Endothelial cell of umbilical vein (primary cell): ENCODE results near the gene FMNL3. TPM values are rescaled to one million over a fixed set of nuclear protein-coding genes. Genes with fewer than 3 reads are reported as not detected.

Experiments used
- BruUV-seq: library from RNA; stranded (reverse); fragments of 400-500 nt; replicated peaks from 2 replicates; lab custom pipeline; 2021; lab: Mats Ljungman, UMichigan
- CTCF ChIA-PET: fragments of 300-600, 350-600 bp; sonication (Branson Sonifier 250); formaldehyde crosslinking; loops from one replicate; lab custom pipeline; 2021; ENCODE audit warnings: antibody characterized with exemption, inconsistent platforms; lab: Charles Lee
- POLR2A ChIA-PET: fragments of 300-600, 350-600 bp; sonication (Branson Sonifier 250); formaldehyde crosslinking; loops from one replicate; lab custom pipeline; 2021; ENCODE audit warnings: antibody characterized with exemption, inconsistent platforms; lab: Charles Lee
- DNase-seq: peaks from one replicate; pipeline ENCODE4 v3.0.0-alpha.2; 2011; ENCODE audit warnings: low read depth, low spot score
- FAIRE-seq: peaks from 2 replicates; lab custom pipeline; 2011; peaks lifted over from hg19 to GRCh38; lab: Jason Lieb, UNC
- H2AFZ ChIP-seq: 2 replicates; pipeline ENCODE4 v1.6.0; 2012; ENCODE audit warnings: low read depth, low read length, control low read depth, inconsistent platforms
- H3K27ac ChIP-seq: 2 replicates; pipeline ENCODE4 v1.5.1; 2011; ENCODE audit warnings: low read depth, mild to moderate bottlenecking, control low read depth, low read length, moderate library complexity; ENCODE audit not compliant: insufficient read depth
- H3K27me3 ChIP-seq, 2 experiments: 2 replicates each; pipeline versions ENCODE4 v1.6.0 to v1.6.1; 2011; ENCODE audit warnings: low read length in 2 of 2, mixed read lengths in 1 of 2; ENCODE audit not compliant: control insufficient read depth in 2 of 2, insufficient read depth in 2 of 2
- H3K36me3 ChIP-seq, 2 experiments: 2 replicates in 1 of 2; 3 replicates in 1 of 2; pipeline ENCODE4 v1.5.1; 2011; ENCODE audit warnings: low read length in 2 of 2, mild to moderate bottlenecking in 1 of 2, moderate library complexity in 1 of 2; ENCODE audit not compliant: control insufficient read depth in 2 of 2, insufficient read depth in 2 of 2; ENCODE audit errors: extremely low read depth in 1 of 2
- H3K4me1 ChIP-seq: 3 replicates; pipeline ENCODE4 v1.5.1; 2011; ENCODE audit warnings: mild to moderate bottlenecking, low read length; ENCODE audit not compliant: control insufficient read depth, insufficient read depth; ENCODE audit errors: extremely low read depth
- H3K4me2 ChIP-seq: 2 replicates; pipeline ENCODE4 v1.6.1; 2011; ENCODE audit warnings: low read length, control low read depth, mixed read lengths; ENCODE audit not compliant: insufficient read depth
- H3K4me3 ChIP-seq, 3 experiments: fragments of 200-600 bp in 1 of 3; sonication (generic), shearing (Covaris generic) in 1 of 3; replicated peaks in 1 of 3; 2 replicates each; pipeline ENCODE4 v1.5.1; 2011 to 2016; ENCODE audit warnings: control low read depth in 3 of 3, low read length in 3 of 3, mild to moderate bottlenecking in 2 of 3, inconsistent platforms in 1 of 3, low read depth in 1 of 3, moderate library complexity in 1 of 3; ENCODE audit not compliant: insufficient read depth in 1 of 3
- H3K79me2 ChIP-seq: 2 replicates; pipeline ENCODE4 v1.6.0; 2012; ENCODE audit warnings: low read length, inconsistent platforms; ENCODE audit not compliant: control insufficient read depth, insufficient read depth
- H3K9ac ChIP-seq: replicated peaks from 2 replicates; pipeline ENCODE3; 2011; ENCODE audit warnings: low read length, control low read depth; ENCODE audit not compliant: insufficient read depth; ENCODE audit errors: extremely low read depth
- H3K9me1 ChIP-seq: replicated peaks from 3 replicates; pipeline ENCODE4 v1.6.0; 2011; ENCODE audit warnings: mild to moderate bottlenecking, low read length; ENCODE audit not compliant: control insufficient read depth, insufficient read depth; ENCODE audit errors: extremely low read depth
- H3K9me3 ChIP-seq: replicated peaks from 2 replicates; pipeline ENCODE4 v1.5.1; 2012; ENCODE audit warnings: low read length, inconsistent platforms; ENCODE audit not compliant: control insufficient read depth, insufficient read depth
- H4K20me1 ChIP-seq: replicated peaks from 2 replicates; pipeline ENCODE3; 2011; ENCODE audit warnings: mild to moderate bottlenecking, low read length; ENCODE audit not compliant: control insufficient read depth, insufficient read depth; ENCODE audit errors: extremely low read depth
- CTCF ChIP-seq, 2 donors: IDR thresholded peaks; 1 replicate in 1 of 2; 2 replicates in 1 of 2; pipeline ENCODE4 v1.5.1; 2011; ENCODE audit warnings: low read length in 2 of 2, mild to moderate bottlenecking in 2 of 2, moderate library complexity in 2 of 2, control low read depth in 1 of 2, inconsistent platforms in 1 of 2, low read depth in 1 of 2; ENCODE audit not compliant: insufficient read depth in 1 of 2; ENCODE audit errors: extremely low read depth in 1 of 2
- EZH2 ChIP-seq: IDR thresholded peaks from 2 replicates; pipeline ENCODE4 v1.6.1; 2012; ENCODE audit warnings: borderline replicate concordance, low read depth, mild to moderate bottlenecking, moderate library complexity, low read length, inconsistent platforms; ENCODE audit not compliant: severe bottlenecking
- FOS ChIP-seq: IDR thresholded peaks from 2 replicates; pipeline ENCODE4 v1.6.1; 2011; ENCODE audit warnings: mild to moderate bottlenecking, low read length, moderate library complexity, borderline replicate concordance; ENCODE audit not compliant: insufficient read depth
- GATA2 ChIP-seq: IDR thresholded peaks from 2 replicates; pipeline ENCODE4 v1.7.0; 2011; ENCODE audit warnings: low read depth, mild to moderate bottlenecking, moderate library complexity, mixed read lengths, low read length; ENCODE audit not compliant: insufficient read length, insufficient read depth
- MYC ChIP-seq: IDR thresholded peaks from one replicate; pipeline ENCODE4 v1.6.1; 2011; ENCODE audit warnings: mild to moderate bottlenecking, low read depth, low read length
- POLR2A ChIP-seq: IDR thresholded peaks from 2 replicates; pipeline ENCODE4 v1.6.1; 2012; ENCODE audit warnings: low read depth, mild to moderate bottlenecking, control low read depth, low read length
- POLR2AphosphoS5 ChIP-seq: IDR thresholded peaks from 2 replicates; pipeline ENCODE4 v1.6.1; 2012; ENCODE audit warnings: low read depth, mild to moderate bottlenecking, control low read depth, low read length, moderate library complexity; ENCODE audit not compliant: insufficient read depth
- dilution Hi-C: fragments of 300-500 bp; cut with MboI; formaldehyde crosslinking; loops from one replicate; pipeline ENCODE4 v1.15.0; 2019; ENCODE audit warnings: low sequenced_read_pairs; ENCODE audit not compliant: extremely low pct_ligation_motif_present
- intact Hi-C: fragments of 100-400 bp; cut with micrococcal nuclease; formaldehyde crosslinking; loops from one replicate; pipeline ENCODE4 v1.10.0; 2022
- polyA plus RNA-seq, 4 experiments: library from polyadenylated mRNA; depleted of rRNA in 3 of 4; stranded (reverse) in 3 of 4; unstranded in 1 of 4; fragments of >200 nt; gene quantifications; 2 replicates each; pipeline versions ENCODE4 v1.2.1 to v1.2.3, GENCODE V29; 2011 to 2012; ENCODE audit warnings: missing spikeins in 1 of 4
- total RNA-seq: library from RNA; stranded (reverse); gene quantifications from 2 replicates; pipeline ENCODE4 v1.2.3, GENCODE V29; 2021
- TF ChIP-seq, protein P1 (sequence below): IDR thresholded peaks from 2 replicates; pipeline ENCODE4 v1.6.1; 2011; ENCODE audit not compliant: insufficient read depth, insufficient read length

The FMNL3 gene
- total and polyA plus RNA-seq, 2 donors (not counting 3 experiments of a cell fraction or from before 2014, with no cell fraction given): 35.1 to 93.3 TPM

- Histone ChIP-seq H3K9me3 (no peaks in the 10 kb centered on the region), H2AFZ (peak within 1 kb of the TSS; percentile 80), H3K79me2 (no peaks in the 10 kb centered on the region), H3K36me3 (no peaks in the 10 kb centered on the region), H3K9me1 (no peaks in the 10 kb centered on the region), H3K27ac (no peak within 1 kb of the TSS), H3K4me1 (peaks cover 21% of the 10 kb centered on the region), H3K4me2 (peak within 1 kb of the TSS; percentile 94), H3K4me3 (peak within 1 kb of the TSS; percentile 23 to 68 (median 36)), H3K9ac (peak within 1 kb of the TSS; percentile 41), H4K20me1 (no peaks in the 10 kb centered on the region), H3K27me3 (peaks cover 4 to 10% of the 10 kb centered on the region in 2 experiments)
- CTCF ChIA-PET: interaction anchor here (0.6 to 4.5 kb wide), 25 partner anchors 8 to 335 kb away, joined by 3 to 32 read pairs (median 4); partner anchors contain the start of gene TMBIM6
- intact Hi-C loops: loop anchor here (5.0 kb wide), 1 partner anchor 256 kb away; the partner anchor contains the start of gene SPATS2
- dilution Hi-C loops: no loop called here
- TF ChIP-seq GATA2 (no peak), FOS (no peak), MYC (no peak), EZH2 (no peak), CTCF (IDR thresholded peaks at IDR 0.05; ENCODE audit: extremely low read depth in 1 of 2, insufficient read depth in 1 of 2, low read depth in 1 of 2, low read length in 2 of 2) (peak; percentile 42 to 66), POLR2AphosphoS5 (peak; percentile 64), POLR2A (peak; percentile 84)
- TF ChIP-seq, protein P1, sequence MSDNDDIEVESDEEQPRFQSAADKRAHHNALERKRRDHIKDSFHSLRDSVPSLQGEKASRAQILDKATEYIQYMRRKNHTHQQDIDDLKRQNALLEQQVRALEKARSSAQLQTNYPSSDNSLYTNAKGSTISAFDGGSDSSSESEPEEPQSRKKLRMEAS: no peak
- BruUV-seq: no TSS peak
- POLR2A ChIA-PET: interaction anchor here (0.5 to 1.2 kb wide), 3 partner anchors 70 to 350 kb away, joined by 4 to 8 read pairs (median 5); no protein-coding TSS in a partner anchor
- peak; percentile 61 for FAIRE-seq
- peak; percentile 75 for DNase-seq
These were observed 83.9 kb downstream of the FMNL3 start, which contains the start of gene PRPF40B for GRCh38 chr12:49623142-49623904. TSS of gene PRPF40B (plus strand) at chr12:49623561. CDS start at chr12:49623591, 30 bp downstream.
